GM21825 (cell line): Measurements from ENCODE around the gene TOMM34.
A peak's percentile ranks its signal among the peaks of the same experiment; 100 is the strongest.

ENCODE experiments used
- ATAC-seq: cut with Tn5 transposase; IDR thresholded peaks from one replicate; pipeline ENCODE4 v1.9.1; 2021; ENCODE audit warnings: mild to moderate bottlenecking, moderate library complexity; ENCODE audit not compliant: unreplicated experiment

Gene TOMM34, protein sequence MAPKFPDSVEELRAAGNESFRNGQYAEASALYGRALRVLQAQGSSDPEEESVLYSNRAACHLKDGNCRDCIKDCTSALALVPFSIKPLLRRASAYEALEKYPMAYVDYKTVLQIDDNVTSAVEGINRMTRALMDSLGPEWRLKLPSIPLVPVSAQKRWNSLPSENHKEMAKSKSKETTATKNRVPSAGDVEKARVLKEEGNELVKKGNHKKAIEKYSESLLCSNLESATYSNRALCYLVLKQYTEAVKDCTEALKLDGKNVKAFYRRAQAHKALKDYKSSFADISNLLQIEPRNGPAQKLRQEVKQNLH

DNA sequence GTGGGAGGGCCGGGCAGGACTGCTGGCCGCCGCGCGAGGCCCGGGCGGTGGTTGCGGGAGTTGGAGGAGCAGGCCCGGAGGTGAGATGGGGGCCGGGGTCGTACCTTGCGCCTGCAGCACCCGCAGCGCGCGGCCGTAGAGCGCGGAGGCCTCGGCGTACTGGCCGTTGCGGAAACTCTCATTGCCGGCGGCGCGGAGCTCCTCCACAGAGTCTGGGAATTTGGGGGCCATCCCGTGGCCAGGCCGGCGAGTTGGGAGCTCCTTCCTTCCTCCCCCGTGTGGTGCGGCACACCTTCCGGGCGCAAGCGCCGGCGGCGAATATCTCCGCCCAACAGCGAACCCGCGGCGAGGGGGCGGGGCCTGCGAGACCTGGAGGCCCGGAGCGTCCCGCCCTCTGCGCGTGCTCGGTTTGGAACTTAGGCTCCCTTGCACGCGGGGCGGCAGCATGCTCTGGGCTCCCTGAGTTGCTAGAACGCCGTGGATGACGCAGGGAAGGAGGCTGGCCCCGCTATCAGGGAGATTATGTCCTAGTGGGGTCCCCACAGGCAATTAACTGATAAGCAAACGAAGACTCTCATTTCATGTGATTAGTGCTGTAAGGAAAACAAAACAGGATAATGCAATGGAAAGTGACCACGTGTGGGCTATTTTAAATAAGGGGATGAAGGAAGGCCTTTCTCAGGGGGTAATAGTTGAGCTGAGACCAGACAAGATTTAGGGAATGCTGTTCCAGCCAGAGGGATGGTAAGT, at the start of gene TOMM34:
Gene TOMM34, minus strand, starts transcription at position 295 of the 750 bp plus-strand sequence. Its CDS starts 64 bp downstream, at position 231.
- peak; percentile 75 for ATAC-seq

DNA sequence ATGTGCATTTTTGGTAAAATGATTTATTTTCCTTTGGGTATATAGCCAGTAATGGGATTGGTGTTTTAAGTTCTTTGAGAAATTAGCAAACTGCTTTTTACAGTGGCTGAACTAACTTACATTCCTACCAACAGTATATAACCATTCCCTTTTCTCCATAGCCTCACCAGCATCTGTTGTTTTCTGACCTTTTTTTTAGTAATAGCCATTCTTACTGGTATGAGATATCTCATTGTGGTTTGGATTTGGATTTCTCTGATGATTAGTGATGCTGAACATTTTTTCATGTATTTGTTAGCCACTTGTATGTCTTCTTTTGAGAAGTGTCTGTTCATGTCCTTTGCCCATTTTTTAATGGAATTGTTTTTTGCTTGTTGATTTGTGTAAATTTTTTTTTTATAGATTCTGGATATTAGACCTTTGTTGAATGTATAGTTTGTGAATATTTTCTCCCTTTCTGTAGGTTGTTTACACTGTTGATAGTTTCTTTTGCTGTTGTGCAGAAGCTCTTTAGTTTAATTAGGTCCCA, 48.4 kb upstream of the TOMM34 start:
- no peak for ATAC-seq

DNA sequence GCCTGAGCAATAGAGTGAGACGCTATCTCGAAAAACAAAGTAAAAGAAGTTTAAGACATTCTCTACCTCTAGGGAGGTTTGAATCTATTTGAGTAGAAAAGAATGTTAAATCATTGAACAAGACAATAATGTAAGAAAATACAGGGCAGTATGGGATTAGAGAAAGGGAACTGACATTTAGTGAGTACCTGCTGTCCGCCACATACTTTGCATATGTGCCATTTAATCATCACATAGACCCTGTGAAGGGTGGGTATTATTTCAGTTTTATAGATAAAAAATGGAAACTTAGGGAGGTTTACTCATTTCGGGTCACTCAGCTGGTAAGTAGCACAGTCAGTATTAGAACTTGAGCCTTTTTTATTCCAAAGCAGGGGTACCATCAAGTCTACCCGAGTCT, 37.5 kb upstream of the TOMM34 start:
- ATAC-seq, result no peak

DNA sequence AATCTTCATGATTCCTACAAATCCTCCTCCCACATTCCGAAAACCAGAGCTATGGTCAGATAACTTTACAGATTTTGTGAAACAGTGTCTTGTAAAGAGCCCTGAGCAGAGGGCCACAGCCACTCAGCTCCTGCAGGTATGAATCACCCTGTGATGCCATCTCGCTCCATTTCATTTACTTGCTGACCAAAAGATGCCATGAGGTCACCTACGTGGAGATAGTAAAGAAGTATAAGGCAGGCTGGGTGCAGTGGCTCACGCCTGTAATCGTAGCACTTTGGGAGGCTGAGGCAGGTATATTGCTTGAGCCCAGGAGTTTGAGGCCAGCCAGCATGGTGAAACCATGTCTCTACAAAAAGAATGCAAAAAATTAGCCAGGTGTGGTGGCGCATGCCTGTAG, 37.0 kb upstream of the TOMM34 start:
- no peak for ATAC-seq

DNA sequence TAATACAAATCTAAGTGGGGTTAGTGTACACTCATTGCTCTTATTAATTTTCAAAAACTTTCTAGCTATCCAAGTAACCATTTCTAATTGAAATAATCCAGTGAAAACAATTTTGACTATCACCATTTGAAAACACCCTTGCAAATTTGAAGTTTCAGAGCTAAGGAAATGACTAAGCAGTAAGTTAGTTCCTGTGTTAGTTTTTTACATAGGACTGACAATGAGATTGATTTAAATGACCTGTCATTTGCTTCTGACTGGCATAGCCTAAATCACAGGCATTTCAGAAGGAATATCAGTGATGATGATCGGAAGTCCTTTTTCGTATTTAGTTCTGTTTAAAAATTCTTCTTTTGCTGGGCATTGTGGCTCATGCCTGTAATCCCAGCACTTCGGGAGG, 33.1 kb upstream of the TOMM34 start:
- no peak for ATAC-seq

DNA sequence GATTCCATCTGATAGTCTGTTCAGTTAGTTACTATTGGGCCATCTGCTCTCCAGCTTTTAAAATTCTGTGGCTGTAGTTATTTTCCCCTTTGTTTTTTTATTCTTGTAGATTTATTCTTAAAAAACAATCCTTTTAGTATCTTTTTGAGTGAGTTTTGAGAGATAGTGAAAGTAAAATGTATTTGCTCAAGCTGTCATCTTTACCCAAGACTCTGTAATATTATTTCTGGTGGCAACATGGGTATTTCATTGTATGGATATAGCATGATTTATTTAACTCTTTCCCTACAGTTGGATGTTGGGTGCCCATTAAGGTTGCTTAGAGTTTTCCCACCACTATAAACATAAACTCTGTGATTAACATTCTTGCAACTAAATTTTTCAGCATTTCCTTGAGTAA, 30.8 kb upstream of the TOMM34 start:
- no peak for ATAC-seq

DNA sequence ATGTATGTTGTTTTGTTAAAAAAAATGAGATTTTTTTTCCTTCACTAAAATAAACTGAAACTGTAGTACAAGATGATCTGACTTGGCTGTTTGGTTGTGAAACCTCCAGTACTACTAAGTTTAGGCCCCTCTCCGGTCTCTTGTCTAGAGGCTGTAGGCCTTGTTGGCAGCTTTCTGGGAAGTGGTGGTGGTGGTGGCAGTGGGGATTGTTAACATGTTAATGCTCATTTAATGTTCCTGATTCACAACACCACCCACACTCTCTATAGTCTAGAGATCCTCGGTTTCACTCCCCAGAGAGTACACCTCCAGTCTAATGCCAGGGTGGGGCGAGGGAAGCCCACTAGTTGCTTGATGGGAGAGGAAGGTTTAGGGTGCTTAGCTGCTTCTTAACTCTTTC, 30.2 kb upstream of the TOMM34 start:
- no peak for ATAC-seq

DNA sequence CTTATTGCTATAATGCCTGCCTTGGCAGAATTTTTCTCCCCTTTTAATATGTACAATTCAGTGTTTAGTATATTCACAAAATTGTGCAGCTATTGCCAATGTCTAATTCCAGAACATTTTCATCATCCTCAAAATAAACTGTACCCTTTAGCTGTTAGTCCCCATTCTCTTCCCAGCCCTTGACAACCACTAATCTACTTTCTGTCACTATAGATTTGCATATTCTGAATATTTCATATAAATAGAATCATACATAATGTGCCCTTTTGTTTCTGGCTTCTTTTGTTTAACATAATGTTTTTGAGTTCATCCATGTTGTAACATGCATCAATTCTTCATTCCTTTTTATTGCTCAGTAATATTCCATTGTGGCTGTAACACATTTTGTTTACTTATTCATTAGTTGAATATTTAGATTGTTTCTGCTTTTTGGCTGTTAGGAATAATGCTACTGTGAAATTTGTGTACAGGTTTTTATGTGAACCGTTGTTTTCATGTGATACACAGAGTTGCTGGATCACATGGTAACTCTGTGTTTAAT, 28.5 kb upstream of the TOMM34 start:
- ATAC-seq, result no peak

DNA sequence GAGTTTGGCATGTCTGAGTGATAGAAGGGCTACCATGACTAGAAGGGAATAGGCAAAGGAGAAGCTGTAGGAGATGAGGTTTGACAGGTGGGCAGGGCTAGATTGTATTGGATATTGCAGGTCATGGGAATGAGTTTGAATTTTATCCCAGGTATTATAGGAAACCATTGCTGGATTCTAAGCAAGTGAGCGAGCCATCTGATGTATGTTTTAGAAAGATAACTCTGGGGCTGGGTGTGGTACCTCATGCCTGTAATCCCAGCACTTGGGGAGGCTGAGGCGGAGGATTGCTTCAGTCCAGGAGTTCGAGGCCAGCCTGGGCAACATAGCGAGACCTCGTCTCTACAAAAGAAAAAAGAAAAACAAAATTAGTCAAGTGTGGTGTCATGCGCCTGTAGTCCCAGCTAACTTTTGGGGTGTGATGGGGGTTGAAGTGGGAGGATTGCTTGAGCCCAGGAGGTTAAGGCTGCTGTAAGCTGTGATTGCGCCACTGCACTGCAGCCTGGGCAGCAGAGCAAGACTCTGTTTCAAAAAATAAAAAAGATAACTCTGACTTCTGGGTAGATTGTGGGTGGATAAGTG, 23.0 kb upstream of the TOMM34 start:
- no peak for ATAC-seq

DNA sequence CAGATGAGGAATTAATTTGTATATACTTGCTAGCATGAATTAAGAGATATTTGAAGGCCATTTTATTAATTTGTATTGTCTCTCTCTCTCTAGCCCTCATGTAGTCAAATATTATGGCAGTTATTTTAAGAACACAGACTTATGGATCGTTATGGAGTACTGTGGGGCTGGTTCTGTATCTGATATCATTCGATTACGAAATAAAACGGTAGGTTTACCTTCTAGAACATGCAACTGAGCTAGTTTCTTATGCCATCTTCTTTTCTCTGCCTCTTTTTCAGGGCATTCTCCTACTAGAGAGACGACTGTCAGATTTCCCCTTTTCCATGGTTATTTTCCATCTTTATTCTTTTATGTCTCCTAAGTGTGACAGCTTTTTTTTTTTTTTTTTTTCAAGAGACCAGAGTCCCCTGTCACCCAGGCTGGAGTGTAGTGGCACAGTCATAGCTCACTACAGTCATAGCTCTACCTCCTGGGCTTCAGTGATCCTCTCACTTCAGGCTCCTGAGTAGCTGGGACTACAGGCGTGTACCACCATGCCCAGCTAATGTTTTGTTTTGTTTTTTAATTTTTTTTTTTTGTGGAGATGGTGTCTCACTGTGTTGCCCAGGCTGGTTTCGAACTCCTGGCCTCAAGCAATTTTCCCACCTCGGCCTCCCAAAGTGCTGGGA, 21.7 kb upstream of the TOMM34 start:
- ATAC-seq, result no peak

DNA sequence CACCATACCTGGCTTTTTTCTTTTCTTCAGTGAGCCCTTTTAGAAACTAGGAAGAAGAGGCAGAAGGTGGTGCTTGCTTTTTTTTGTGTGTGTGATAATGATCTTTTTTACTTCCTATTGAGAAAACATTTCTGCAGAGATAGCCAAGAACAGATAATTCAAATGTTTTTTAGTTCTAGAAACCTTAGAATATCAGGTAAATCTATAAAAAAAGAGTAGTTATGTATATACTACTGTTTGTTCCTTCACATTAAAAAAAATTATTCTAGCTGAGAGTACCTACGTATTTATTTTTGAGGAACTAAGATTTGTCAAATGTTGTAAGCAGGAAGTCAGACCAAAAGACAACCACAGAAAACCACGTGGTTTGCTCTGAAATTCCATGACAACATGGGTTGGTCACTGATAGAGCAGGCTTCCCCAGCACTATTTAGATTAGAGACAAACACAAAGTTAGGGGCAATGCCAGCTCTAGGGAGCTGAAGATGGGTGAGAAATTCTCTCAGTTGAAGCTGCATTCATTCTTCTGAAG, 19.0 kb upstream of the TOMM34 start:
- ATAC-seq, result peak; percentile 87

DNA sequence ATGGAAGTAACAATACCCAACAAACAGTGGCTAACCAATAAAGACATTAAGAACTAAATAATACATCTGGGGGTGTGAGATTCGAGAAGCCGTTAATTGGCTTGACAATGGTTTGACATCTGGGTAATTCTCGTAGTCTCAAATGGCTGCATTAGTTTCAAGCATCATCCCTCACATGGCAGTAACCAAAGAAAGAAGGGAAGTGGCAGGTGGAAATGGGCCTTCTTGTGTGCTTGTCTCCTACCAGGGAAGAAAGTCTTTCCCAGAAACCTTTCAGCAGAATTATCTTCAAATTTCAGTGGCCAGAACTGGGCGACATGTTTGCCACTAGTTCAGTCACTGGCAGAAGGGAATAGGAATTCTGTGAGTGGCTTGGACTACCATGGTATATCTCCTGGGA, 16.5 kb upstream of the TOMM34 start:
- ATAC-seq, result no peak

DNA sequence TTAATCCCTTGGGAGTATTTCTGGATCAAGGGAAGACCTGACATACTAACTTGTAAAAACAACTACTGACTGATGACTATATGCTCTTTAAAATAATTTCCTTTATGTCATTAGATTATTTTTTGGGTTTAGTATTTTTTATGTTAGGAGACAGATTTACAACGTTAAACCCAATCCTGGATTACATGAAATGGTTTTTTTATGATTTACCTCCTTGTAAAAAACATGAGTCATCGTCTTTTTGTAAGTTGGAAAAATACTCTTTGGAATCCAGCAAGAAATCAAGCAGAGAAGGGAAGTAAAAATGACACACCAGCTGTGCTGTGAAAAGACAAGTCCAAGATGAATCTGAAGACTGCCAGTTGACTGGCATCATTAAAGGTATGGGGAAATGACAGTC, 12.9 kb upstream of the TOMM34 start:
- ATAC-seq, result no peak

DNA sequence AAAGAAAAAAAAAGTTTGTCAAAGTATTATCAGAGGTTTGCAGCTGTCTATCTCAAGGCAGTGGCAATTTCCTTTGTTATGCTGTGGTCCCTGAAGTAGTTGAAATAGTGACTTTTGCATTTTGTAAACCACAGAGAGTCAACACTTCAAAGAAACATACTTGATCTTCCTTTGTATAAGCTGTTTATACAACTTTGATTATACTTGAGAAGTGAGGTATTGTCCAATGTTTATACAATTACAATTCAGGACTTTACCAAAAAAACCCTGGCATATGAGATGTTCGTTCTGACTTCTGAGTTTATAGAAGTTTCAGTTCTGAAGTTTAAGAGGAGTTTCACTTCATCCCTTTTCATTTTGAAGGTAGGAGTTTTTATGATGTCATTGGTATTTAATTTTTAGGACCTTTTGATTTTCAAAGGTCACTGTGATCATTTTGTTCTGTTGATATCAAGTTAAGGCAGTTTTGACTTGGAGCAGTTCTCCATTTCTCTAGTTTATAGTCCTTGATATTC, 10.1 kb upstream of the TOMM34 start:
- ATAC-seq, result no peak

DNA sequence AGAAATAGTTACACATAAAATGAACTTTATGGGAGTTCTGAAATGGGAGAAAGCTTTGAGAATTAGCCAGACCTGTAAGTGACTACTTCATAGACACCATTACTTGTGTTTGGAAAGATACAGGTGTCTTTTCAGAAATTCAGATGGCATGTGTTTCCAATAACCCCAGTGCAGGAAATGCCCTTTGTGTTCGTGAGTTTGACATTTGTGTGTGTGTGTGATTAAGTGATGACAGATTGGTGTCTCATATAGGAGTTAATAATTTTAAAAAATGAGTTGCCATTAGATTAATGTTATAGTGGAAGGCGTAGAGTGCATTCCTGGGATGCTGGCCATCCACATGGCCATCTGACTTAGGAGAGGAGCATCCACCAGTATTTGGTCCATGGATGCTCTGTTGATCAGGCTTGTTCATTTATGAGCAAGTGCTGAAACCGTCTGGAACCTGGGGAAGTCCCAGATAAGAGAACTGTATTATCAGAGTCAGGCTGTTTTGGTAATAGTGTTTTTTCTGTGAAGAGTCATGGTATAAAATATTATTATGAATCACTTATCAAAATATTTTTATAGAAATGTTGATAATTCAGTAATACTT, 9.2 kb upstream of the TOMM34 start:
- ATAC-seq, result no peak

DNA sequence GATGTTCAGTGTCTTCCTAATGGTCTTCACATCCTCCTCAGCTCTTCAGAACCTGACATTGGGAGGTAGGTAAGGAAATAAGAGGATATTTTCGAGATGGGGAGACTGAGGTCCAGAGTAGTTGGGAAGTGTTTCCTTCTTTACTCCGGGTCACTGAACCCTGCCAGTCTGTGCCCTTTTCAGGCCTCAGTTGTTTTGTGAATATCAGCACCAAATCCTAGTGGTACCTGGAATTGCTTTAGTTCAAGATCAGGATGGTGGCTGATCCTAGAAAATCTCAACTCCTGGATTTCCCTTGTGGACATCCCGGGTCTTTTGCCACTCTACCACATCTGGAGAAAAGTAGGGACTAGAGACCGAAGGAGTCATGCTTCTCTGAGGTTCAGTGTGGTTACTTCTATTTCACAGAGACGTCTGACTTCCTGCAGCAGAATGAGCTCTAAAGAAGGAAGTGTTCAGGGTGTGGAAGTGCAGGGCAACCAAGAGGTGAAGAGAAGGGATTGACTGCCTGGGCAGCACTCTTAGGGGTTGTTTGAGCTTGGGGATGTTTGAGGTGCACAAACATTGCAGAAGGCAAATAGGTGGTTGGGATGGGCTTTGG, 7.1 kb upstream of the TOMM34 start:
- ATAC-seq, result no peak

DNA sequence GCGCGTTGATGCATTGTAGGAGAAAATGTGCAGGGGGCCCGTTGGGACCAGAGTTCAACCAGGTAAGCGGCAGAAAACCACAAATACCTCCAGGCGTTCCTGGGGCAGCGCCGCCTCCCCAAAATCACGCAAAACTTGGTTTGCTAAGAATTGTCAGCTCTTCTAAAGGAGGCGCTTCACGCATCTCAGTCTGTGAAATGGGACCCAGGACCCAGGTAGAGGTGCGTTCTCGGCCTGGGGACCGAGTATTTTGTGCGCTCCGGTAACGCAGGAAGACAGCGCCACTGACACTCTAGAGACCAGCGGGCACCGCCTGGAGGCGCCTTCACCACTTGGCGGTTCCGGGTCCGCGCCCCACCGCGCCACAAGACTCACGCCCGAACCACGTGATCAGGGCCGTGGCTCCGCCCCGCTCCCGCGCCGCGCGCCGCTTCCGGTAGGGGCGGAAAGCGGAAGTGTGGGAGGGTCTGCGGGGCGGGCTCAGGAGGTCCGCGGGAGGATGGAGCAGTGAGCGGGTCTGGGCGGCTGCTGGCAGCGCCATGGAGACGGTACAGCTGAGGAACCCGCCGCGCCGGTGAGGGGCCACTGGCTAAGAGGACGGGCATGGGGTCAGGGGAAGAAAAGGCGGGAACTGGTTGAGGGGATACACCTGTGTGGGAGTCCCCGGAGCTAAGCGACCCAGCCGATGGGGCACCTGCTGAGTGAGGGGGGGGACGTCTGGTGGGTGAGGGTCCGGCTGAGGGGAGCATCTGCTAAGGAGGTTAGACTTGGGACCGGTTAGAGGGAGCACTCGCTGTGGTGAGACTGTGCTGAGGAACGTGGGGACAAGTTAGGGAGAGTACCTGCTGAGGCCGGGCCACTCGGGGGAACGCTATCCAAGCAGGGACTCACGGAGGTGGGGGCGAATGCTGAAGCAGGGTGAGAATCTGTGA, 6.1 kb upstream of the TOMM34 start, which contains the start of gene STK4:
Gene STK4, plus strand, starts transcription at position 483 of the 932 bp plus-strand sequence. Its CDS starts 57 bp downstream, at position 540.
- ATAC-seq, result peak; percentile 68

DNA sequence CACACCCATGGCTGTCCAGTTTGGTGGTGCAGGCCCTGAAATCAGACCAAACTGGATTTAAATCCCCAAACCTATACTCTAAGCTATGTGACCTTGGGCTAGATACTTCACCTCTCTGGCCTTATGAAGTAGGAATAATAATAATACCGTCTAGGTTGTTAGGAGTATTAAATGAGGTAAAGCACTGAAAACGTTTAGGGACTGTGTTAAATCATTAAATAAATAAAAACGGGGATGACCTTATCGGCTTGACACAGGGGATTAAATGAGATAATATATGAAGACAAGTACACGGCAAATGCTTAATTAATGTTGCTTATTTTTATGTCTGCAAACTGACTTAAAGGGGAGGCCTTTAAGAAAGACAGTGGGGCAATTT, 5.4 kb upstream of the TOMM34 start:
- no peak for ATAC-seq
